Measurements from ENCODE around the gene EGLN2.
"Not testable (repeated sequence)": the region's sequence is repeated elsewhere in the genome, so short reads cannot be mapped to it uniquely, and the experiment has no call there.

EGLN2 gene

DNA sequence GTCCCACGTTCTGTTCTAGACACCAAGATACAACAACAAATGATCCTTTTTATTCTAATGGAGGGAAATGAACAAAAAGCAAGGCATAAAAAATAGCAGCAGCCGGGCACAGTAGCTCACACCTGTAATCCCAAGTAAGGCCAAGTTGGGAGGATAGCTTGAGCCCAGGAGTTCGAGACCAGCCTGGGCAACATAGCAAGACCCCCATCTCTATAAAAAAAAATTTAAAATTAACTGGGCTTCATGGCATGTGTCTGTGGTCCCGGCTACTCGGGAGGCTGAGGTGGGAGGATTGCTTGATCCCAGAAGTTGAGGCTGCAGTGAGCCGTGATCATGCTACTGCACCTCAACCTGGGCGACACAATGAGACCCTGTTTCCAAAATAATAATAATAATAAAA, 22.6 kb upstream of the EGLN2 start:
- DNase-seq (ENCODE audit: low read depth in 1 of 2, low spot score in 1 of 2): no peak

DNA sequence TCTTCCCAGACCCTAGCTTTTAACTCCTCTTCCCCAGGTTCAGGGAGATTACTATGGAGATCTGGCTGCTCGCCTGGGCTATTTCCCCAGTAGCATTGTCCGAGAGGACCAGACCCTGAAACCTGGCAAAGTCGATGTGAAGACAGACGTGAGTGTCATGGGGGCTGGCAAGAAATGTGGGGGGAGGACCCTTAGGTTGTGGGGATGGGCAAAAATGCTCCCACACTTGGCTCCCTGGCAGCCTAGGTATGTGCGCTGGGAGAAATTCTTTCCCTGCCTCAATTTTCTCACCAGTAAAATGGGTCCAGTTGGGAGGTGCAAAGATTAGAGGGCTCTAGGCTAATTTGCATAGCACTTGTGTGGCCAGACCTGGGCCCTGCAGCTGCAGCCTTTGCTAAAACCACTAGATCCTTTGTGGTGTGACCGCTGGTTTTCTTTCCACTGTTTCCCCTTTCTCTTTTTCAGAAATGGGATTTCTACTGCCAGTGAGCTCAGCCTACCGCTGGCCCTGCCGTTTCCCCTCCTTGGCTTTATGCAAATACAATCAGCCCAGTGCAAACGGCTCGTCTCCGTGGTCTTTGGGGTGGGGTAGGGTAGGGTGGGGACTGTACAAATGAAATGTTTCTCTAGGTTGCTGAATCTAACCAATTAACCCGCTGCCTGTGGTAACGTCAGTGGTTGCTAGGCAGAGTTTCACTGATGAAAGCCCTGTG, 21.9 kb upstream of the EGLN2 start:
- DNase-seq (ENCODE audit: low read depth in 1 of 2, low spot score in 1 of 2): peak; percentile 59 to 70

GRCh38 chr19:40777645-40777936, 21.4 kb upstream of the EGLN2 start:
- DNase-seq (ENCODE audit: low read depth in 1 of 2, low spot score in 1 of 2): no peak

- peak; percentile 99 for DNase-seq (ENCODE audit: low read depth in 1 of 2, low spot score in 1 of 2)
Observed at GRCh38 chr19:40777937-40778705, 20.9 kb upstream of the EGLN2 start, which contains the start of gene RAB4B. Gene RAB4B (plus strand): TSS chr19:40778247. CDS start chr19:40778376, 129 bp downstream.

DNA sequence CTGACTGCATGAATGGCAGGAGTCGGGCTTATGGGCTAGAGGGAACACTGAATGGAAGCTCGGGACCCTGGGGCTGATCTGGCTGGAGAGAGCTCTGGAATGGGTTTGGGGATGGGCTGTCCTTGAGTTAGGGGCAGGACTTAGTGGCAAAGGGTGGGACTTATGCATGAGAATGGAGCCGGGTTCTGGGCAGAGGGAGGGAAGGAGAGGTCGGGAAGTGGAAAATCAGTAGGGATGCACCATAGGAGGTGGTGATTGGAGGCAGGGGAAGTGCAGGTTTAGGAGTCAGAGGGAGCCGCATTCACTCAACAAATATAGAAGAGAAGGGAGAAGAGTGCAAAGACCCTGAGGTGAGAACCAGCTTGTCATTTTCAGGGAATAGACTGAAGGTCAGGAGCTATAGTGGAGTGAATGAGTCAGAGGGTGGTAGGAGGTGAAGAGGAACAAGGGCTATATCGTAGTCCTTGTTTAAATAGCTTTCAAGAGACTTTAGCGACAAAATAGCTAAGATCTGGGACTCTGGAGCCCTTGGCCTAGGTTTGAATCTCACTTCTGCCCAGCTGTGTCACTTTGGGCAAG, 20.2 kb upstream of the EGLN2 start:
- DNase-seq (ENCODE audit: low read depth in 1 of 2, low spot score in 1 of 2): no peak

DNA sequence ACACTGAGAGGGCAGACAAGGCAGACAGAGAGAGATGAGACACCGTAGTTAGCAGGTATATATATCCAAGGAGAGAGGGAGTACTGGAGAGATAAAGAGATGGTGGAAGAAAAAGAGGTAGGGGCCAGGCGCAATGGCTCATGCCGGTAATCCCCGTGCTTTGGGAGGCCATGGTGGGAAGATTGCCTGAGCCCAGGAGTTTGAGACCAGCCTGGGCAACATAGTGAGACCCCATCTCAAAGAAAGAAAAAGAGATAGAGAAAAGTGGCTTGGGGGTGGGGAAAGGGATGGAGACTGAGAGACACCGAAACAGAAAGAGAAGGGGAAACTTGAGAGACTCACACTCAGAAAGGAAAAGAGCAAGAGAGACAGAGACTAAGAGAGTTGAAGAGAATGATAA, 18.4 kb upstream of the EGLN2 start:
- no peak for DNase-seq (ENCODE audit: low read depth in 1 of 2, low spot score in 1 of 2)

DNA sequence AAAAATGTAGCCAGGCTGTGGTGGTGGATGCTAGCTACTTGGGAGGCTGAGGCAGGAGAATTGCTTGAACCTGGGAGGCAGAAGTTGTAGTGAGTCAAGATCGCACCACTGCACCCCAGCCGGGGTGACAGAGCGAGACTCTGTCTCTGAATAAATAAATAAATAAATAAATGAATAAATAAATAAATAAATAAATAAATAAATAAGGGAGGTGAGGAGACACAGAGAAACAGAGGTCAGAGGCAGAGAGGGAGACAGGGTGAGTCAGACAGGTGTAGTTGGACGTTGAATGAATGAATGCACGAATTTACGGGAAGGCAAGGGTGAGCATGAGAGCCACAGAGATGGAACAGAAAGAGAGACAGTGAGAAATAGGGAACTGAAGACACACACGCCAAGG, 17.9 kb upstream of the EGLN2 start:
- DNase-seq (ENCODE audit: low read depth in 1 of 2, low spot score in 1 of 2): no peak

- no peak for DNase-seq (ENCODE audit: low read depth in 1 of 2, low spot score in 1 of 2)
Observed at GRCh38 chr19:40783711-40784110, 15.3 kb upstream of the EGLN2 start.

DNA sequence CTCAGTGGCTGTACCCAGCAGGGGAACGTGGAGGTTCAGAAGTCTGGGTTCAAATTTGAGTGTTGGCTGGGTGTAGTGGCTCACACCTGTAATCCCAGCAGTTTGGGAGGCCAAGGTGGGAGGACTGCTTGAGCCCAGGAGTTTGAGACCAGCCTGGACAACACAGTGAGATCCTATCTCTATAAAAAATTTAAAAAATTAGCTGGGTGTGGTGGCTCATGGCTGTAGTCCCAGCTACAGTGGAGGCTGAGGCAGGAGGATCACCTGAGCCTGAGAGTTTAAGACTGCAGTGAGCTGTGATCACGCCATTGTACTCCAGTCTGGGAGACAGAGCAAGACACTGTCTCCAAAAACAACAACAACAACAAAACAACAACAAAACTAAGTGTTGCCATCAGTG, 14.8 kb upstream of the EGLN2 start:
- DNase-seq (ENCODE audit: low read depth in 1 of 2, low spot score in 1 of 2): not testable (repeated sequence)

DNA sequence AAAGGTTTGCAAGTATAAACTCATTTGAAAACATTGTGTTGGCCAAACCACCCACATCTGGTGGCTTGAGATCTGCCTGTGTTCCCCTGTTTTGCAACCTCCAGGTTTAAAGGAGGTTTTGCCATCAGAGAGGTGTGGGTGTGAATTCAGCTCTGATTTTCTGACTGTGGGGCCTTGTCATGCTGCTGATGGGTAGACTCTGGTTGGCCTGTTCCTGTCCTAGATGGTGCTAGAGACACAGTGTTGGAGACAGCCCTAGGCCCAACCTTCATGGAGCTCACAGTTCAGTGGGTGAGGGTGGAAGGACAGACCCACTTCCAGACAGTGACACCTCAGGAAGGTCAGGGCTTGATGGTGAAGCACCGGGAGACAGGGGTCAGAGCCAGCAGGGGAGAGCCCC, 13.5 kb upstream of the EGLN2 start:
- no peak for DNase-seq (ENCODE audit: low read depth in 1 of 2, low spot score in 1 of 2)

DNA sequence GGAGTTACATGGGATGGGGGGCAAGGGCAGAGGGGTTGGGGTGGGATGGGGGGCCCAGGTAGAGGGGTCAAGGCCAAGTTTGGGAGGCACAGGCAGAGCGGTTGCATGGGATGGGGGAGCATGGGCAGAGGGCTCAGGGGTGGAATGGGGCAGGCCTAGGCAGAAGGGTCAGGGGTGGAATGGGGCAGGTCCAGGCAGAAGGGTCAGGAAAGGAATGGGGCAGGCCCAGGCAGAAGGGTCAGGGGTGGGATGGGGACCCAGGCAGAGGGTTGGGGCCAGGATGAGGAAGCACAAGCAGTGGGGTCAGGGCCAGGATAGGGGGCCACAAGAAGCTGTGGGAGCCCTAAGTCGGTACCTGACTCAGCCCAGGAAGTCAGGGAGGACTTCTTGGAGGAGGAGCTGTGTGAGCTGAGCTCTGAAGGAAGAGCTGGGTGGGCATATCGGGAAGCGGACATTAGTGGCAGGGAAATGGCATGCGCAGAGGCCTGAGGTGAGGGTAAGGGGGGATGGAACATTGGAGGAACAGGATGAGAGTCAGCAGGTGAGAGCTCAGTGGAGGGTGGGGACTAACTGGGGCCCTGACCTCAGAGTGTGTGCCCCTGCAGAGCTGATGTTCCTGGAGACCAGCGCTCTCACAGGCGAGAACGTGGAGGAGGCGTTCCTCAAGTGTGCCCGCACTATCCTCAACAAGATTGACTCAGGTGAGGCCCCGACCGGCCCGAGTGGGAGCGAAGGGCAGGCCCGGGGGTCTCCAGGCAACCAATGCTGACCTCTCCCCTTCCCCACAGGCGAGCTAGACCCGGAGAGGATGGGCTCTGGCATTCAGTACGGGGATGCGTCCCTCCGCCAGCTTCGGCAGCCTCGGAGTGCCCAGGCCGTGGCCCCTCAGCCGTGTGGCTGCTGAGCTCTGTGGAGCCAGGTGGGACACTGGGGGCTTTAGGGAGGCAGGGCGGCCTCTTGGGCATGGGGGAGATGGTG, 12.6 kb upstream of the EGLN2 start:
- no peak for DNase-seq (ENCODE audit: low read depth in 1 of 2, low spot score in 1 of 2)

DNA sequence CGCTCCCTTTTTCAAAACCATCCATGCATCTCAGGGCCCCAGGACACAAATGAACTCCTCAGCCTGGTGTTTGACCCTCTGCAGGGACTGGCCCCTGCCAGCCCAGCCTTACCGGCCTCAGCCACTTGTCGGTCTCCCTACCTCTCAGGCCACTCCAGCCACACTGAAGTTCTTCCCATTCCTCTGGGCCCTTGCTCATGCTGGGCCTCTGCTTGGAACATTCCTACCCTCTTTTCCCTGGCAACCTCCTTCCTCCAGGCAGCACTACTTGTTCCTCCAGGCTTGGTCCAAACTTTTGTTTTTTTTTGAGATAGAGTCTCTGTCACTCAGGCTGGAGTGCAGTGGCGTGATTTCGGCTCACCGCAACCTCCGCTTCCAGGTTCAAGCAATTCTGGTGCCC, 7.6 kb upstream of the EGLN2 start:
- no peak for DNase-seq (ENCODE audit: low read depth in 1 of 2, low spot score in 1 of 2)

- DNase-seq (ENCODE audit: low read depth in 1 of 2, low spot score in 1 of 2): no peak
Observed at GRCh38 chr19:40791996-40792395, 7.0 kb upstream of the EGLN2 start.

GRCh38 chr19:40797166-40797962, 1.6 kb upstream of the EGLN2 start:
- DNase-seq (ENCODE audit: low read depth in 1 of 2, low spot score in 1 of 2): no peak

GRCh38 chr19:40797963-40798682, 868 bp upstream of the EGLN2 start:
- DNase-seq (ENCODE audit: low read depth in 1 of 2, low spot score in 1 of 2): peak; percentile 40

DNA sequence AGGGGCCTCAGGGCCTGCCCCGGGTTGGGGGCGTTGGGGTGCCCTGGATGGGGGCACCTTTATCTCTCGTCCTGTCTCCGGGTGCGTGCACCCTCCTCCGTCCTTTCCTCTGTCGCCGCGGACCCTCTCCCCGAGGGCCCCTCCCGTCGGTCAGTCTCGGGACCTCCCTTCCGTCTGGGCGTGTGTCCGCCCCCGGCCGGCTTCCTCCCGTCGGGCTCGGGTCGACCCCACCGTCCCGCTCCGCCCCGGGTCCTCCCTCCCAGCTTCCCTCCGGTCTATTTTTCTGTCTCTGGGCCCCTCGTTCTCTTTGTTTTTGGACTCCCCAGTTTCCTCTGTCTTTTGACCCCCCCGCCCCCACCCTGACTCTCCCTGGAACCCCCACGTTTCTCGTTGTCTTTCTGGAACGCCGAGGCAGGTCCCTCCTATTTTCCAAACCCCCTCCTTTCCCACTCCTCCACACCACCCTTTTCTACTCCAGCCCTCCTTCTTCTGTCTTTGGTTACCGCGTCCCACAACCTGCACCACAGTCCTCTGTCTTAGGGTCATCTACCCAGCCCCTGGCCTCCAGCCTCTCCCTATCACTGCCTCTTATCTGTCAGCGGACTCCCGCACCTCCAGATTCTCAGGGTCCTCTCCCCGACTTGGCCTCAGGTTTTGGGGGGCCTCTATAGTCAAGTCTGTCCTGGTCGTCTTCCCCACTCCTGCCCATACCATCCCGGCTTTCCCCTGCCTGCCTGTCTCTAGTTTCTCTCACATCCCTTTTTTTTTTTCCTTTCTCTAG, 757 bp downstream of the EGLN2 start:
- DNase-seq (ENCODE audit: low read depth in 1 of 2, low spot score in 1 of 2): no peak

DNA sequence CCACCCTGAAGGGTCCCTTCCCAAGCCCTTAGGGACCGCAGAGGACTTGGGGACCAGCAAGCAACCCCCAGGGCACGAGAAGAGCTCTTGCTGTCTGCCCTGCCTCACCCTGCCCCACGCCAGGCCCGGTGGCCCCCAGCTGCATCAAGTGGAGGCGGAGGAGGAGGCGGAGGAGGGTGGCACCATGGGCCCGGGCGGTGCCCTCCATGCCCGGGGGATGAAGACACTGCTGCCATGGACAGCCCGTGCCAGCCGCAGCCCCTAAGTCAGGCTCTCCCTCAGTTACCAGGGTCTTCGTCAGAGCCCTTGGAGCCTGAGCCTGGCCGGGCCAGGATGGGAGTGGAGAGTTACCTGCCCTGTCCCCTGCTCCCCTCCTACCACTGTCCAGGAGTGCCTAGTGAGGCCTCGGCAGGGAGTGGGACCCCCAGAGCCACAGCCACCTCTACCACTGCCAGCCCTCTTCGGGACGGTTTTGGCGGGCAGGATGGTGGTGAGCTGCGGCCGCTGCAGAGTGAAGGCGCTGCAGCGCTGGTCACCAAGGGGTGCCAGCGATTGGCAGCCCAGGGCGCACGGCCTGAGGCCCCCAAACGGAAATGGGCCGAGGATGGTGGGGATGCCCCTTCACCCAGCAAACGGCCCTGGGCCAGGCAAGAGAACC, 1.5 kb downstream of the EGLN2 start:
- no peak for DNase-seq (ENCODE audit: low read depth in 1 of 2, low spot score in 1 of 2)

GRCh38 chr19:40800997-40801377, 2.0 kb downstream of the EGLN2 start:
- no peak for DNase-seq (ENCODE audit: low read depth in 1 of 2, low spot score in 1 of 2)

All from stimulated activated CD4-positive, alpha-beta T cell treated with anti-CD3 and anti-CD28 coated beads, Interleukin-15, amount 100 ng/mL, for 1 hour (primary cell).